Choroid plexus epithelial cell (primary cell): ENCODE results near the gene SLC6A8.

Source experiments
- DNase-seq: peaks from one replicate; pipeline ENCODE4 v3.0.0-alpha.2; 2010; ENCODE audit warnings: low read depth
- H3K4me3 ChIP-seq: 2 replicates; pipeline ENCODE4 v1.5.1; 2011; ENCODE audit warnings: low read depth, mild to moderate bottlenecking, control low read depth, low read length, moderate library complexity
- TF ChIP-seq, protein P1 (sequence below): conservative IDR thresholded peaks from 2 replicates; pipeline ENCODE4 v1.5.1; 2011; ENCODE audit warnings: low read depth, mild to moderate bottlenecking, control low read depth, inconsistent platforms, low read length, moderate library complexity

The SLC6A8 gene

DNA sequence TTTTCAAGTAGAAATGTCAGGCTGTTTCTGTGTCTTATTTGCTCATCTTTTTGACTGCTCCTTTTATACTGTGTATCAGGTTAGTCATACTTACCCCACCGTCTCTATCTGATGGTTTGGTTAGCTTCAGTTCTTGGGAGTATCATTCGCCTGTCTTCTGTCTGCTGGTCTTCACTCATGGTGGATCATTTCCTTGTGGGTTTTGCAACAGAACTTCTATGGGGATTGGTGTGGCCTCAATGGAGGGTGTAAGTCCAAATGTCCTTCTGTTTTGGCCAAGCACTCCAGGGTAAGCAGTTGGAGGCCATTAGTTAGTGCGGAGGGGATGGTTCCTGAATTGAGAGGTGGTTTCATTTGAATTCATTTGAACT lies 44.1 kb downstream of the SLC6A8 start:
- H3K4me3 ChIP-seq, result no peak overlapping the region
- no peak for DNase-seq
- TF ChIP-seq, protein P1, sequence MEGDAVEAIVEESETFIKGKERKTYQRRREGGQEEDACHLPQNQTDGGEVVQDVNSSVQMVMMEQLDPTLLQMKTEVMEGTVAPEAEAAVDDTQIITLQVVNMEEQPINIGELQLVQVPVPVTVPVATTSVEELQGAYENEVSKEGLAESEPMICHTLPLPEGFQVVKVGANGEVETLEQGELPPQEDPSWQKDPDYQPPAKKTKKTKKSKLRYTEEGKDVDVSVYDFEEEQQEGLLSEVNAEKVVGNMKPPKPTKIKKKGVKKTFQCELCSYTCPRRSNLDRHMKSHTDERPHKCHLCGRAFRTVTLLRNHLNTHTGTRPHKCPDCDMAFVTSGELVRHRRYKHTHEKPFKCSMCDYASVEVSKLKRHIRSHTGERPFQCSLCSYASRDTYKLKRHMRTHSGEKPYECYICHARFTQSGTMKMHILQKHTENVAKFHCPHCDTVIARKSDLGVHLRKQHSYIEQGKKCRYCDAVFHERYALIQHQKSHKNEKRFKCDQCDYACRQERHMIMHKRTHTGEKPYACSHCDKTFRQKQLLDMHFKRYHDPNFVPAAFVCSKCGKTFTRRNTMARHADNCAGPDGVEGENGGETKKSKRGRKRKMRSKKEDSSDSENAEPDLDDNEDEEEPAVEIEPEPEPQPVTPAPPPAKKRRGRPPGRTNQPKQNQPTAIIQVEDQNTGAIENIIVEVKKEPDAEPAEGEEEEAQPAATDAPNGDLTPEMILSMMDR, result no peak

DNA sequence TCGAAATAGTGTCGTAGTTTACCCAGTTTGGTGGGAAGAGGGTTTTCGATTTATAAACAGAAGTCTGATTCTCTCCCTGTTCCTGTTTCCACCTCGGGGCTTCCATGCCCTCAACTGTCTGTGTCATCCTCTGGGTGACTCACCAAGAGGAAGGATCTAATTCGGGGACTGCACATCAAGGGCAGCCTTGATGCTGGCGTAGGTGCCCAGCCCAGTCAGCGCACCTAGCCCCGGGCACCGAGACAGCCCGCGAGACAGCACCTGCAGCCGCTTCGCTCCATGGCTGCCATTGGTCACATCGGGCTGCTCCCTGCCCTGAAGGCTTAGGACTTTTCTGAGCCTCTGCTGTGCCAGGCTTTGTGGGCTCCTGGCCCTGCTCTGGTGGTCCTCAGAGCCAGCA lies 44.7 kb downstream of the SLC6A8 start:
- TF ChIP-seq, protein P1, result no peak
- no peak overlapping the region for H3K4me3 ChIP-seq
- no peak for DNase-seq

DNA sequence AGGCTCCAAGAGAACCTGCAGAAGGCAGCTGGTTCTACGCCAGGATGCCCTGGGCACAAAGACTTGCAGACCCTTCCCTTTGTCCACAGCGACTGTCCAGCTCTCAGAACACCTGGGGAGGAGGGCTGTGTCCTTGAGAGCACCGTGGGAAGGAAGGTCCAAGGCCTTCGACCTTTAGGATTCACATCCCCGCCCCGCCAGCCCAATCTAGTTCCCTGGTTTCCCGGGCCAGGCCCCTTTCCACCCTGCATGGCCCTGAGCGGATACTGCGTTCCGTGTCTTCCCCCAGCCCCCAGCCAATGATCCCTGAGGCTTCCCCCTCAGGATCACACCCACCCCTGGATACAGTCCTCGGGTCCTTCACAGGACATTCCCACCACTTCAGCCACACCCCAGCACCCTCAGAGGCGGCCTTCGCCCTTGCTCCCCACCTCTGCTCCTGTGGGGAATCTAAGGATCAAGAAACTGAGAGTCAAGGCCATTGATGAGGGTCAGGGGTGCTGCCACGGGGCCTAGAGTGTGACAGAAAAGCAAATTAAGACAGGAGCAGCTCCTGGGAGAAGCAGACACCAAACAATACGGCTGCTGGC lies 46.0 kb downstream of the SLC6A8 start:
- TF ChIP-seq, protein P1, result no peak
- no peak overlapping the region for H3K4me3 ChIP-seq
- DNase-seq, result no peak

DNA sequence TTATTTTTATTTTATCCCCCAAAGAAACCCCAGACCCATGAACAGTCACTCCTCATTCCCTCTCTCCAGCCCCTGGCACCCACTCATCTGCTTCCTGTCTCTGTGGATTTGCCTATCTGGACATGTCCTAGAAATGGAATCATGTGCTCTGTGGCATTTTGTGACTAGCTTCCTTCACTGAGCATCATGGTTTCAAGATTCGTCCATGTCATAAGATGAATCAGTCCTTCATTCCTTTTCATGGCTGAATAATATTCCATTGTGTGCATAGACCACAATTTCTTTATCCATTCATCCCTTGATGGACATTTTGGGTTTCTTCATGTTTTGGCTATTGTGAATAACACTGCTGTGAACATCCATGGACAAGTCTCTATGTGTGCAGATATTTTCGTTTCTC lies 47.1 kb downstream of the SLC6A8 start:
- DNase-seq, result no peak
- no peak overlapping the region for H3K4me3 ChIP-seq
- TF ChIP-seq, protein P1, result no peak

DNA sequence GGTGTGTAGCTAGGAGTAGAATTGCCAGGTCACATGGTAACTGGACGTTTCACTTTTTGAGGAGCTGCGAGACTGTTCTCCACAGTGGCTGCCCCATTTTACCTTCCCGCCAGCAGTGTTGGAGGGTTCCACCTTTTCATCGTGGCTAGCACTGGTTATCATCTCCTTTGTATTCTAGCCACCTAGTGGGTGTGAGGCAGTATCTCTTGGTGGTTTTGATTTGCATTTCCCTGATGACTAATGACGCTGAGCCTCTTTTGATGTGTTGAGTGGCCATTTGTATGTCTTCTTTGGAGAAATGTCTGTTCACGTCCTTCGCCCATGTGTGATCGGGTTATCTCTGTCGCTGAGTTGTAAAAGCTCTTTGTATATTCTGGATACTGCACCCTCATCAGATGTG lies 47.5 kb downstream of the SLC6A8 start:
- TF ChIP-seq, protein P1, result peak; percentile 18
- no peak overlapping the region for H3K4me3 ChIP-seq
- DNase-seq, result peak; percentile 8

DNA sequence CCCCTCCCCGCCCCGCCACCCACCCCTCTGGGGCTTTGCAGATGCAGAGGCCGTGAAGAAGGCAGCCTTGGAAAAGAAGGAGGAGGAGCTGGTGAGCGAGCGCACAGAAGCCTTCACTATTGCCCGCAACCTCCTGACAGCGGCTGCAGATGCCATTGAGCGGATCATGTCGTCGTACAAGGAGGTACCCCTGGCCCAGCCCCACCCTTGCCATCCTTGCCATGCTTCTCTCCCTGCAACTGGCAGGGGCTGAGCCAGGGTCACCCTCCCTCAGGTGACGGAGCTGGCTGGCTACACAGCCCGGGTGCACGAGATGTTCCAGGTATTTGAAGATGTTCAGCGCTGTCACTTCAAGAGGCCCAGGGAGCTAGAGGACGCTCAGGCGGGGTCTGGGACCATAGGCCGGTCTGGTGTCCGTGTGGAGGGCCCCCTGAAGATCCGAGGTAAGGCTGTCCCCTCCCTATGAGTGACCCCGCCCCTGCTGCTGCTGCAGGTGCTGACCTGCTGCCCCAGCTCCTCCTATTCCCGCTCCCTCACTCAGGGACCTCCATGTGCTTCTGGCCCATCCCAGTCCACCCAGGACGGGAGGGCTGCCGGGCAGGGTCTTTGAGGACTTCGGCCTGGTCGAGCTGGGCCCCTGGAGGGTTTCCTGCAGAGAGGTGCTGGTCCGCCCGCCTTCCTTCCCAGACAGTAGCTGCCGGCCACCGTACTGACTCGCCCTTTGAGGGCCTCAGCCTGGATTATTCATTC lies 48.5 kb downstream of the SLC6A8 start:
- no peak overlapping the region for H3K4me3 ChIP-seq
- DNase-seq, result no peak
- TF ChIP-seq, protein P1, result no peak
